Myocyte (in vitro differentiated cells): ENCODE measurements around the gene UMAD1. TPM values are rescaled to one million over a fixed set of nuclear protein-coding genes. Genes with fewer than 3 reads are reported as not detected.
A peak's percentile ranks its signal among the peaks of the same experiment; 100 is the strongest.

Experiments used
- DNase-seq: peaks from one replicate; pipeline ENCODE4 v3.0.0-alpha.2; 2012; ENCODE audit warnings: low read depth
- total RNA-seq: library from RNA; depleted of rRNA; stranded (reverse); fragments of >200 nt; gene quantifications from 2 replicates; pipeline ENCODE4 v1.2.3, GENCODE V29; 2014

UMAD1 gene
- total RNA-seq, 1 donor from 2014 or later = 17.5 TPM

DNA sequence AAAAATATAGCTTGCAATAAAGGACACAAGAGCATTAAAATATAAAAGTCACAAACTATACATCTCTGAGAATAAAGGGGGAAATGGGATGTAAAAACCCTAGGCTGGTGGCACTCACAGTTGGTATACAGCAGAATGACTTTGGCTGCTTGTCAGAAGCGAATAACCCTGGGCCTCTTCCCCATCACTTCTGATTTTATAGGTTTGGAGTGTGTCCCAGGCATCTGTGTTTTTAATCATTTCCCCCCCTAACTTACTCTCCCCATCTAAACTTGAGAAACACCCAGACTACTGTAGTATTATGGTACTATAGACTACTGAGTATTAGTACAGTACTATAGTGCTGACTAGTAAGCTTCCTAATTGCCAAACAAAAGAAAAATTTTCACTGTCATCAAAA lies 79.6 kb downstream of the UMAD1 start:
- no peak for DNase-seq

- peak; percentile 34 for DNase-seq
Observed at GRCh38 chr7:7720750-7721621, 80.4 kb downstream of the UMAD1 start.

DNA sequence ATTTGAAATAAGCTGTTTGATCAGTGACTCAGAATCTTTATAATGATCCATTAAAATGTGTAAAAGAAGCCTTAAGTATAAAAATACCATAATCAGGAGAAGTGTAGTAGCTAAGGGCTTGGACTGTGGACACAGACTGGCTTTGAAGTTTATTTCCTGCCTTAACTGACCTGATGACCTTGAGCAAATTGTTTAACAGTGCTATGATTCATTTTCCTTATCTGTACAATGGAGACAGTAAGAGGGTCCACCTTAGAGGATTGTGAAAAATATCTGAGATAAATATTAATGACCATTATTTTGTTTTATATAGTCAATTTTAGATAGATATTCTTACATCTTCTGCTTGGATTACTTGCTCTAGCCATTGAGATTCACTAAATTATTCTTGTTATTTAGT lies 91.2 kb downstream of the UMAD1 start:
- peak; percentile 9 for DNase-seq

DNA sequence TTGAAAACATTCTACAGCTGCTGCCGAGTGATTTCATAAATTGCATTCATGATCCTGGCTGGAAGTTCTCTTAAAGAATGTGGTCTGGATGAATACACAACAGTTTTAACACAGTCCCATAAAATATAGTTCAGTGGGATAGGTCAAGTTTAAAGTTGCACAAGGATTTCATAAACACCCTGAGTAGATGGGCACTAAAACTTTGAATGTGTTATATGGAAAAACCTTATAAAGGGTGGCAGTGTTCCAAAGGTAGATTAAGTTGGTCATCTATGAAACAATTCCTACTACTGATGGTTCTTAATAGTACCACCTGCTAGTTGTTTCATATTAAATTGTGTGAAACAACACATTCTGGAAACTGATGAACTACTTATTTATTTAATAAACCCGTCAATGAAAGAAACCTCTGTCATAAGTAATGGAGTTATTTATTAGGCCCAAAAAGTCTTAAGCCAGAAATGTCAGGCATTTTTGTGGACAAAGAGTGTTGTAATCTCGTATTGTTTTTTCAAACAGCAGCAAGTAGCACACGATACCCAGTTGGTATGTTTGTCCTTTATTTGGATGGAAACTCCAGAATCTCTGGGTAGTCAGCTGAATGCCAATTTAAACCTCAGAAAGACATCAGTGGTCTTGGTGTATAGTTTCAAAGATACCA lies 92.2 kb downstream of the UMAD1 start:
- peak; percentile 77 for DNase-seq

DNA sequence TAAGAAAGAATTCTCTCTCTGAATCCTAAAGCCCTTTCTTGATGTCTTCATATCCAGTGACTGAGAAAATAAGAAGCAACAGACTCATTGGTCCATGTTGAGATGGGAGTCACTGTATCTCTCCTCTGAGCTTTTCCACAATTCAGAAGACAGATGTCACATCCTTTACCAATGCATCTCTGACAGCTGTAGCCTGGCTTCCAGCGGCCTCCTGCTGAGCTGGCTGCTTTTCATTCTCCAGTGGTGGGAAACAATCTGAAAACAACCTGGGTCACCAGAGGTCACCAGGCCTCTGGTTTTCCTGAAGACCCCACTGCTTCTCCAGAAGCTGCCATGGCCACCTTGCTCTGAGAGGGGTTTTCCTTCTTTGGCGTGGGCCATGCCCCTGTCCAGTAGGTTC lies 96.1 kb downstream of the UMAD1 start:
- peak; percentile 72 for DNase-seq

- DNase-seq = no peak
Observed at GRCh38 chr7:7737674-7738073, 97.1 kb downstream of the UMAD1 start.

DNA sequence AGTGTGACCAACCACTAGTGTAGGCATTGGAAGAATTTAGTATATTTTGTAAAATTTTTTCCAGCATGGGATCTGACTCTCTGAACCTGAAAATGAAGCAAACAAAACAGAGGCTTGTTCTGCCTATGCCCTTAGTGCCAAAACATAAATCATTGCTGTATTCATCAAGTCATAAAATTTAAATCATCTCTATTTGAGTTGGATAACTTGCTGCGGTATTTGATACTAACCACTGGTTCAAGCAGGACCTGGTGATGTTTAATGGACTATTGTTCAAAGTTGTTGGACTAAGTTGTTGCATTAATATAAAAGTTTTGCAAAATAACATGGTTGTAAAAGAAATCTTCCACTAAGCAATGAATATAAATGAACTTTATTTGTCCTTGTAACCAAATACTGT lies 97.6 kb downstream of the UMAD1 start:
- no peak for DNase-seq

DNA sequence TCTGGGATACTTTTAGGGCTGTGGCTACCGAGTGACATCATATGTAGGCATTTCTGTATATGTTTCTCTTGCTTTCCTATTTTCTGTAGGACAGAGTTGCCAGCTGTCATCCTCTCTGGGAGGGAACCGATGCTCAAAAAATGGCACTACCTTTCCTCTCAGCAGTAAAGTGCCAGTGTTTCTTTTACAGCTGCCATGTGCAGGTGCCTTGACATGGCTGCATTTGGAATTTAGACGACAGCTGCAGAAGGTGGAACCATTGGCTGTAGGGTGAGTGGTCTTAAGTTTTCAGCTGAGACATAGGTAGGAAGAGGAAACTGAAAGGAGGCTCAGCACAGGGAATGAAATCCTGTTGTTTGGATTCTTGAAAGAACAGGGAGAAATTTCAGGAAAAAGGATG lies 98.1 kb downstream of the UMAD1 start:
- DNase-seq = no peak

- no peak for DNase-seq
Observed at GRCh38 chr7:7739204-7740036, 98.9 kb downstream of the UMAD1 start.

DNA sequence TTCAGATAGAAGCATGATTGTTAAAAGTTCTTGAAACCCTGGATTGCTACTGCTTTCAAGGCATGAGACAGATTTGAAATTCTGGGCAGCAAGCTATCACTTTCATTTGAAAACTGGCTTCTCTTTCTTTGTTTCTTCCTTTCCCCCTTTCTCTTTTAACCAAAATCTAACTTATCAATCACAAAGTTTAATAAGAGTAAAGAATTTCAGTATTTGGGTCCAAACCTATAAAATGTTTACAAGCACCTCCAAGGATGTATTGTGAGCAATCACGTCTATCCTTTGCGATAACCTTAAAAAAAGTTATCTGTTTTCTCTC lies 99.4 kb downstream of the UMAD1 start:
- no peak for DNase-seq

GRCh38 chr7:7742223-7742622 lies 101.7 kb downstream of the UMAD1 start:
- no peak for DNase-seq

- DNase-seq = no peak
Observed at GRCh38 chr7:7745258-7745657, 104.7 kb downstream of the UMAD1 start.

DNA sequence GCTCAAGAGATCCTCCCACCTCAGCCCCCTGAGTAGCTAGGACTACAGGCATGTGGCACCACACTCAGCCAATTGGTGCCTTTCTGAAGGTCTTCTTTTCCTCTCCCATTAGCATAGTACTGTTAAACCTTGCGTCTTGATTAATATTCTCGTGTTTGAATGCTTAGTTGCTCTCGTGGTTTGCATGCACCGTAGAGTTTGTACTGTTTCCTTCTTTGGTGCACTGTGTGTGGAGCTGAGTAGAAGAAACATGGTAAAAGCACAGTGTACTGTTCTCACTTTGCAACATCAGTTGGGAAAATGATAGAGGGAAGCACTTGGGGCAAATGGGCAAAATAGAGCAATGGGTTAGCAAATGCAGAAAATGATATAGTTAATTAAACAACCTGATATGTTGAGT lies 105.4 kb downstream of the UMAD1 start:
- no peak for DNase-seq

GRCh38 chr7:7746458-7746857 lies 105.9 kb downstream of the UMAD1 start:
- no peak for DNase-seq

DNA sequence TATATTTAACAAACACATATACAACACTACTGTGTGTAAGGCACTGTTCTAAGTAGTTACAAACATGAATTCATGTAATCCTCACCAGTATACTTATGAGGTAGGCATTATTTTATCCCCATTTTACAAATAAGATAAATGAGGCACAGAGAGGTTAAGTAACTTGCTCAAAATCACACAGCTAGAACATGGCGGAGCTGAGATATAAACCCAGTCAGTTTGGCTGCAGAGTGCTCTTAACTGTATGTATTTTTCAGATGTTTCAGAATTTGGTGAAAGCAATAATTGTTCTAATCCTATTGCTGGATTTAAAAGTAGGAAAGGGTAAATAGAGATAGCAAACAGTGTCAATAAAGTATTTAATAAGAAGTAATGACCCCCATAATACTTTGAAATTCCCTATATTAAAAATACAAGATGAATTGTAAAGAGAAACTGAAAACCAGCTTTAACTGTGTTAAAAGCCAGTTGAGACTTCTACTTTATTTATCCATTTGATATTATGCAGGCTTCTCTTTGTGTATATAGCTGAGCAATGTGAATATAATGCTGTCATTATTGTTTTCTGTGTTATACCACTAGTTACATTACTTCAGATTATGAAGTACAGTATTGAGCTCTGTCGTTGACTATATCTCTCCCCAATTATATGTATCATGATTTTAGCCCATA lies 110.2 kb downstream of the UMAD1 start:
- no peak for DNase-seq

- DNase-seq = no peak
Observed at GRCh38 chr7:7751243-7752092, 110.9 kb downstream of the UMAD1 start.

DNA sequence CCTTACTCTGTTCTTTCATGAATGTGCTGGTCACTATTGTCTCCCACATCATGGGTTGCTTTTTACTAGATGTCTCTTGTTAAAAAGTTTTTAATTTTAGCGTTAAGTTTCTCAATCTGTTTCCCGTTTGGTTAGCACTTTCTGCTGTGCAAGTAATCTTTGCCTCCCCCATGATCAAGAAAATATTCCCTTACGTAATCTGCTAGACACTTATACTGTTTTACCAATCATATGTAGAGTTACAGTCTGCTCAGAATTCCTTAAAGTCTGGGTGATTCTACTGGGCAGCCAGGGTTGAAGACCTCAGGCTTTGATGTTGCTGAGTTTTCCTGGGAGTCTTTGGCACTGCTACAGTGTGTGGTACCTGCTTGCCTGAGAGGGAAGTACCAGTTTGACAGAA lies 116.0 kb downstream of the UMAD1 start:
- no peak for DNase-seq

GRCh38 chr7:7757576-7757975 lies 117.0 kb downstream of the UMAD1 start:
- no peak for DNase-seq

- DNase-seq = peak; percentile 84
Observed at GRCh38 chr7:7761340-7761973, 120.9 kb downstream of the UMAD1 start.
